Bronchial epithelial cell (primary cell): Measurements from ENCODE around the gene PRSS35. TPM values are rescaled to one million over a fixed set of nuclear protein-coding genes. Genes with fewer than 3 reads are reported as not detected.

Experiments
- DNase-seq: peaks from one replicate; pipeline ENCODE4 v3.0.0-alpha.2; 2010; ENCODE audit warnings: low read depth
- FAIRE-seq: peaks from 2 replicates; lab custom pipeline; 2011; peaks lifted over from hg19 to GRCh38; lab: Jason Lieb, UNC
- H3K27me3 ChIP-seq: 2 replicates; pipeline ENCODE4 v1.5.1; 2011; ENCODE audit warnings: low read length; ENCODE audit not compliant: control insufficient read depth, insufficient read depth
- H3K36me3 ChIP-seq: 2 replicates; pipeline ENCODE4 v1.5.1; 2011; ENCODE audit warnings: low read length; ENCODE audit not compliant: control insufficient read depth, insufficient read depth
- H3K4me3 ChIP-seq: 2 replicates; pipeline ENCODE4 v1.5.1; 2011; ENCODE audit warnings: mild to moderate bottlenecking, low read depth, low read length, control low read depth
- total RNA-seq: library from RNA; depleted of rRNA; stranded (reverse); fragments of >200 nt; gene quantifications from 2 replicates; pipeline ENCODE4 v1.2.1, GENCODE V29; 2014
- TF ChIP-seq, protein P1 (sequence below): IDR thresholded peaks from 2 replicates; pipeline ENCODE4 v1.5.1; 2011; ENCODE audit warnings: mild to moderate bottlenecking, moderate library complexity, low read length, control low read depth, inconsistent platforms; ENCODE audit not compliant: insufficient read depth, severe bottlenecking

PRSS35 gene, protein sequence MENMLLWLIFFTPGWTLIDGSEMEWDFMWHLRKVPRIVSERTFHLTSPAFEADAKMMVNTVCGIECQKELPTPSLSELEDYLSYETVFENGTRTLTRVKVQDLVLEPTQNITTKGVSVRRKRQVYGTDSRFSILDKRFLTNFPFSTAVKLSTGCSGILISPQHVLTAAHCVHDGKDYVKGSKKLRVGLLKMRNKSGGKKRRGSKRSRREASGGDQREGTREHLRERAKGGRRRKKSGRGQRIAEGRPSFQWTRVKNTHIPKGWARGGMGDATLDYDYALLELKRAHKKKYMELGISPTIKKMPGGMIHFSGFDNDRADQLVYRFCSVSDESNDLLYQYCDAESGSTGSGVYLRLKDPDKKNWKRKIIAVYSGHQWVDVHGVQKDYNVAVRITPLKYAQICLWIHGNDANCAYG
- total RNA-seq, result 0.13 TPM in 1 of 2 replicates, not detected in the other

DNA sequence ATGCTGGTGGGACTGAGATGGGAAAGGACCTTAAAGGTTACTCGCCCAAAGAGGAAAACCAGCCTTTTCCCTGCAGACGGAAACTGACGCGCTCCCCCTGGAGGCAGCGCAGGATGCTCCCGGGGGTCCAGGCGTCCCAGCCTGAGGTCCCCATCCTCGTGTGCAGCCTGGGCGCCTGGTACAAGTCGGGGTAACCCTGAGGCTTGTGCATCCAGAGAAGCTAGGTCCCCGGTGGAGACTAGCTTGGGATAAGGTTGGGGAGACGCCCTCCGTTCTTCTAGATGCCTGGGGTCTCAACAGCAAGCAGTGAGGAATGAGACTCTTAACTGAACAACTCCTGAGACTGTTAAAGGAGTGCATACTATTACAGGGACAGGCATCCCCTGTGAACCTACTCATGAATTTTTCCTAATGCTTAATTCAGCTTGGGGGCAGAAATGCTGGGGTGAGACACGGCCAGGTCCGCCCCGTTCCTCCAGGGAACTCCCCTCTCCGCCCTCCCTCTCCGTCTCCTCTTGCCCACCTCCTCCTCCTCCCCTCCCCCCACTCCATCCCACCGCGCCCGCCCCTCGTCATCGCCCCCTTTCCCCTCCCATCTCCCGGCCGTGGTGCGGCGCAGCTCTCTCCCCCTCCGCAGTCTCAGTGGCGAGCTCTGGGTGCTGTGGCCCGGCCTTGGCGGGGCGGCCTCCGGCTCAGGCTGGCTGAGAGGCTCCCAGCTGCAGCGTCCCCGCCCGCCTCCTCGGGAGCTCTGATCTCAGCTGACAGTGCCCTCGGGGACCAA, at the start of gene PRSS35:
TSS of gene PRSS35 (plus strand) at position 634 of the 781 bp plus-strand sequence. CDS start 10,908 bp downstream, outside the sequence.
- TF ChIP-seq, protein P1, sequence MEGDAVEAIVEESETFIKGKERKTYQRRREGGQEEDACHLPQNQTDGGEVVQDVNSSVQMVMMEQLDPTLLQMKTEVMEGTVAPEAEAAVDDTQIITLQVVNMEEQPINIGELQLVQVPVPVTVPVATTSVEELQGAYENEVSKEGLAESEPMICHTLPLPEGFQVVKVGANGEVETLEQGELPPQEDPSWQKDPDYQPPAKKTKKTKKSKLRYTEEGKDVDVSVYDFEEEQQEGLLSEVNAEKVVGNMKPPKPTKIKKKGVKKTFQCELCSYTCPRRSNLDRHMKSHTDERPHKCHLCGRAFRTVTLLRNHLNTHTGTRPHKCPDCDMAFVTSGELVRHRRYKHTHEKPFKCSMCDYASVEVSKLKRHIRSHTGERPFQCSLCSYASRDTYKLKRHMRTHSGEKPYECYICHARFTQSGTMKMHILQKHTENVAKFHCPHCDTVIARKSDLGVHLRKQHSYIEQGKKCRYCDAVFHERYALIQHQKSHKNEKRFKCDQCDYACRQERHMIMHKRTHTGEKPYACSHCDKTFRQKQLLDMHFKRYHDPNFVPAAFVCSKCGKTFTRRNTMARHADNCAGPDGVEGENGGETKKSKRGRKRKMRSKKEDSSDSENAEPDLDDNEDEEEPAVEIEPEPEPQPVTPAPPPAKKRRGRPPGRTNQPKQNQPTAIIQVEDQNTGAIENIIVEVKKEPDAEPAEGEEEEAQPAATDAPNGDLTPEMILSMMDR, result peak; percentile 91
- Histone ChIP-seq H3K4me3 (peak within 1 kb of the TSS; percentile 39), H3K36me3 (no peaks in the 10 kb centered on the region), H3K27me3 (no peaks in the 10 kb centered on the region)
- FAIRE-seq (no peak), DNase-seq (peak; percentile 28)

DNA sequence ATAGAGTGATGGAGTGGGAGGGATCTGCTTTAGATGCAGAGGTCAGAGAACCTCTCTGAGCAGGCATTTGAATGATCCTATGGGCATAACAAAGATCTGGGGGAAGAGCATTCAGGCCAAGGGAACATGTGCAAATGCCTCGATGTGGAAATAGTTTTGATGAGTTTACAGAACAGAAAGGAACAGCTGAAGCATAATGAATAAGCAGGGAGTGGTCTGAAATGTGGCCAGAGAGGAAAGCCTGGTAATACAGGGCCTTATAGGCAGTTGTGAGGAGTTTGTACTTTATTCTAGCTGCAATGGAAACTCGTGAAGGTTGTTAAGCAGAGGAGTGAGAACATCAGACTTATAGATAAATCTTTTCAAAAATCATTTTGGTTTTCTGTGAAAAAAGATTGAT, 48.4 kb upstream of the PRSS35 start:
- Histone ChIP-seq H3K36me3 (no peaks in the 10 kb centered on the region), H3K27me3 (no peaks in the 10 kb centered on the region), H3K4me3 (no peak overlapping the region)
- peak; percentile 79 for DNase-seq
- TF ChIP-seq, protein P1, result no peak
- no peak for FAIRE-seq

DNA sequence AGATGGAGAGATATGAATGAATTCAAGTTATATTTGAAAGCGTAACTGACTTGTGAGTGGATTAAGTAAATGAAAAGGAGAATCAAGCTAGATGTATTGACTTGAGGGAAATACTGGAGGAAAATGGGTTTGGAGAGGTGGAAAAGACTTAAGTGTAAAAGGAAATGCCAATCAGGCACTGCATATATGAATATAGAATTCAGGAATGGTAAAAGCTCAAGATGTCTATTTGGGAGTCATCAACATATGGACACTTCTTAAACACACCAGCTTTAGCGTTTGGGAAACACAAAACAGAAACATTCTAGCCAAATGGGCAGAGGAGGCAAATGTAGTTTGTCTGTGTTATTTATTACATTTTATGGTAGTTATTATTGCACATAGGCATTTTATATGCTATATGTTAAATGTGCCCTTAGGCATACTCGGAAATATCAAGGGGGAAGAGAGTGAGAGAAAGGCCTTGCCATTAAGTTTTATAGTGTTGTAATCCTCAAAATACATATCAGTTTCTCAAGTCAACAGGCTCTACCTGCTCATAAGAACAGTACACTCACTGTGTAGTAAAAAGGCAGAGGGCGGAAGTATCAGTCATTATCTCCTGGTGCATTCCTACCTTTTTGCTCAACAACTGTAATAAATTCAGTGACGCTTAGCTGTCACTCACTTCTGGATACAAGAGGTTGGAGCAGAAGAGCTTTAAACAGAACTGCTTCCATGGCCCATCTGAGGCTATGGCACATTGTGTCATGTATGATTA, 47.8 kb upstream of the PRSS35 start:
- FAIRE-seq (peak; percentile 64), DNase-seq (peak; percentile 41)
- Histone ChIP-seq H3K27me3 (no peaks in the 10 kb centered on the region), H3K36me3 (no peaks in the 10 kb centered on the region), H3K4me3 (no peak overlapping the region)
- TF ChIP-seq, protein P1, result no peak

DNA sequence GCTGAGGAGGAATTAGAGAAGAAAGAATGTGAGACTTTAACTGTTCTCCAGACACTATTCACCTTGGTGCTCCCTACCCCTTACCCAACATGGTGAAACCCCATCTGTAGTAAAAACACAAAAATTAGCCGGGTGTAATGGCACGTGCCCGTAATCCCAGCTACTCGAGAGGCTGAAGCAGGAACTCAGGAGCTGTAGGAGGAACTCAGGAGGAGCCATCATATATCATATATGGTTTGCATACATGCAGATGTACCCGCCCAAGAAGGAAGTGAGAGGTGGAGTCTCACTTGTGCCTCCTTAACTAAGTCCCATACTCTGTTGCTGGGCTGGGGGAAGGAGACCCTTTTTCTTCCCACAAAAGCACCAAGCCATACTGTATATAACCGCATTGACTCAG, 46.0 kb upstream of the PRSS35 start:
- FAIRE-seq, result no peak
- TF ChIP-seq, protein P1, result no peak

DNA sequence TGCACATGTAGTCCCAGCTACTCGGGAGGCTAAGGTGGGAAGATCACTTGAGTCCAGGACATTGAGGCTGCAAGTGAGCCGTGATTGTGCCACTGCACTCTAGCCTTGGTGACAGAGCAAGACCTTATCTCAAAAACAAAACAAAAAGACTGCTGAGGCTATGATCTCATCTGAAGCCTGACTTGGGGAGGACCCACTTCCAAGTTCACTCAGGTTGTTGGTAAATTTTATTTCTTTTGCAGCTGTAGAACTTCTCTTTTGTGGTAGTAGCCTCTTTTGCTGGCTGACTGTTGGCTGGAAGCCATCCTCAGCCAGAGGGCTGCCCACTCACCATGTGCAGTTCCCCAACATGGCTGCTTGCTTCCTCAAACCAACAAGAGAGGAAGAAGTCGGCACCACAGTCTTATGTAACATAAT, 44.7 kb upstream of the PRSS35 start:
- Histone ChIP-seq H3K4me3 (no peak overlapping the region), H3K27me3 (no peaks in the 10 kb centered on the region), H3K36me3 (no peaks in the 10 kb centered on the region)
- TF ChIP-seq, protein P1, result no peak
- FAIRE-seq (no peak), DNase-seq (no peak)

More for the DNA sequence above, 46.0 kb upstream of the PRSS35 start:
- no peak for DNase-seq
- no peaks in the 10 kb centered on the region for H3K27me3 ChIP-seq
- no peak overlapping the region for H3K4me3 ChIP-seq
- H3K36me3 ChIP-seq, result no peaks in the 10 kb centered on the region
